Transverse colon (tissue), 4 donors: ENCODE measurements around the gene ZMIZ1. TPM values are rescaled to one million over a fixed set of nuclear protein-coding genes. Genes with fewer than 3 reads are reported as not detected.
A peak's percentile ranks its signal among the peaks of the same experiment; 100 is the strongest.

ENCODE experiments used
- DNase-seq: peaks from one replicate; pipeline ENCODE4 v3.0.0-alpha.2; 2019
- H3K27ac ChIP-seq, 4 donors: fragments of 200-600 bp; sonication (generic); 2 replicates each; pipeline ENCODE4 v1.5.1; 2016 to 2018; ENCODE audit warnings: inconsistent platforms in 4 of 4
- H3K27me3 ChIP-seq: fragments of 200-600 bp; sonication (generic); 2 replicates; pipeline ENCODE4 v1.5.1; 2017; ENCODE audit warnings: inconsistent platforms
- H3K36me3 ChIP-seq, 4 donors: fragments of 200-600 bp; sonication (generic); 2 replicates each; pipeline ENCODE4 v1.5.1; 2017 to 2019; ENCODE audit warnings: inconsistent platforms in 4 of 4
- H3K4me1 ChIP-seq, 4 donors: fragments of 200-600 bp; sonication (generic); 2 replicates each; pipeline ENCODE4 v1.5.1; 2017 to 2020; ENCODE audit warnings: inconsistent platforms in 4 of 4
- H3K4me3 ChIP-seq, 4 donors: fragments of 200-600 bp; sonication (generic); 1 replicate in 1 of 4; 2 replicates in 3 of 4; pipeline versions ENCODE4 v1.5.1 to v1.6.1; 2017 to 2019; ENCODE audit warnings: inconsistent platforms in 4 of 4
- H3K9me3 ChIP-seq, 2 donors: fragments of 200-600 bp; sonication (generic); 2 replicates each; pipeline ENCODE4 v1.5.1; 2017 to 2019; ENCODE audit warnings: inconsistent platforms in 2 of 2
- CTCF ChIP-seq, 5 experiments: fragments of 200-600 bp in 3 of 5; fragments of 450-650 bp in 2 of 5; sonication (generic) in 3 of 5; IDR thresholded peaks; 1 replicate in 2 of 5; 2 replicates in 3 of 5; pipeline ENCODE4 v1.5.1; 2016 to 2017; ENCODE audit warnings: antibody characterized with exemption in 5 of 5, inconsistent platforms in 3 of 5, mild to moderate bottlenecking in 2 of 5, moderate library complexity in 1 of 5
- EP300 ChIP-seq: sonication (generic); formaldehyde crosslinking; IDR thresholded peaks from one replicate; pipeline ENCODE4 v1.6.1; 2017; ENCODE audit warnings: antibody characterized with exemption, low read depth
- POLR2A ChIP-seq: fragments of 450-650 bp; IDR thresholded peaks from one replicate; pipeline ENCODE4 v1.6.1; 2016; ENCODE audit warnings: antibody characterized with exemption, mild to moderate bottlenecking, moderate library complexity
- POLR2AphosphoS5 ChIP-seq, 3 donors: sonication (generic); formaldehyde crosslinking; IDR thresholded peaks; one replicate each; pipeline ENCODE4 v1.6.1; 2016; ENCODE audit warnings: antibody characterized with exemption in 3 of 3
- whole genome bisulfite sequencing, 2 donors: methylation state at CpG; one replicate each; pipeline ENCODE4 v1.1.5; 2018; ENCODE audit warnings: low coverage in 1 of 2; 5-methylcytosine and 5-hydroxymethylcytosine counted together
- in situ Hi-C, 4 donors: fragments of 200-750 bp; cut with MboI; loops; one replicate each; pipeline versions ENCODE4 v1.15.0 to v1.15.1; 2017; ENCODE audit warnings: low sequenced_read_pairs in 3 of 4, low pct_ligation_motif_present in 1 of 4, low pct_unique_long_range_greater_than_20kb in 1 of 4
- intact Hi-C: fragments of 100-400 bp; cut with DNase I; formaldehyde crosslinking; loops from one replicate; pipeline ENCODE4 v1.15.1; 2023; ENCODE audit warnings: low total_unique reads
- total RNA-seq, 4 donors: library from RNA; depleted of rRNA; stranded (reverse); fragments of >200 nt; gene quantifications; one replicate each; pipeline ENCODE4 v1.1.0, GENCODE V29; 2016

ZMIZ1 gene
- total RNA-seq, 4 donors from 2014 or later: 32.0 to 108 (median 63.0) TPM

- H3K4me1 ChIP-seq: peaks cover 36 to 71% (median 60%) of the 10 kb centered on the region in 4 donors
- DNase-seq: no peak
- H3K27me3 ChIP-seq: no peaks in the 10 kb centered on the region
- 65 to 69% methylated on average over 3 to 7 of the region's 7 CpGs for WGBS, 2 donors
- peak overlapping the region; percentile 54 to 85 (median 66) for H3K27ac ChIP-seq
- H3K4me3 ChIP-seq: no peak overlapping the region
- intact Hi-C loops (loop anchor here (5.0 kb wide), 1 partner anchor 119 kb away; the partner anchor contains the start of gene ZMIZ1), in situ Hi-C loops (loop anchor here in 3 of 4 donors (25.0 kb wide), 3 partner anchors 249 to 1149 kb away; partner anchors contain the start of genes POLR3A (in 2 of the 3) and RPS24 (in 2 of the 3))
- no peaks in the 10 kb centered on the region for H3K9me3 ChIP-seq
- no peak for TF ChIP-seq POLR2A
- TF ChIP-seq POLR2AphosphoS5 (IDR thresholded peaks at IDR 0.05): no peak
- TF ChIP-seq CTCF (IDR thresholded peaks at IDR 0.05): no peak
- no peak for TF ChIP-seq EP300
- no peaks in the 10 kb centered on the region for H3K36me3 ChIP-seq
Observed at GRCh38 chr10:79186486-79187120, 117.8 kb downstream of the ZMIZ1 start.

- Histone ChIP-seq H3K27me3 (no peaks in the 10 kb centered on the region), H3K9me3 (no peaks in the 10 kb centered on the region), H3K36me3 (no peaks in the 10 kb centered on the region), H3K27ac (peak overlapping the region; percentile 0 to 85 (median 66)), H3K4me3 (no peak overlapping the region), H3K4me1 (peaks cover 40 to 63% (median 57%) of the 10 kb centered on the region in 4 donors)
- in situ Hi-C loops (loop anchor here in 3 of 4 donors (25.0 kb wide), 3 partner anchors 250 to 1150 kb away; partner anchors contain the start of genes POLR3A (in 2 of the 3) and RPS24 (in 2 of the 3)), intact Hi-C loops (loop anchor here (5.0 kb wide), 1 partner anchor 120 kb away; the partner anchor contains the start of gene ZMIZ1)
- WGBS, 2 donors: 75 to 83% methylated on average over 1 to 15 of the region's 15 CpGs
- no peak for TF ChIP-seq EP300
- TF ChIP-seq POLR2A: no peak
- TF ChIP-seq POLR2AphosphoS5 (IDR thresholded peaks at IDR 0.05): no peak
- no peak for TF ChIP-seq CTCF (IDR thresholded peaks at IDR 0.05)
- no peak for DNase-seq
Observed at GRCh38 chr10:79187121-79187940, 118.6 kb downstream of the ZMIZ1 start.

- WGBS, 2 donors: 57 to 65% methylated on average over 1 to 14 of the region's 14 CpGs
- no peak overlapping the region for H3K4me3 ChIP-seq
- H3K27me3 ChIP-seq: no peaks in the 10 kb centered on the region
- TF ChIP-seq EP300 (no peak), POLR2AphosphoS5 (IDR thresholded peaks at IDR 0.05) (peak in 1 of 3 donors; percentile 12), CTCF (IDR thresholded peaks at IDR 0.05) (no peak)
- intact Hi-C loops: loop anchor here (5.0 kb wide), 1 partner anchor 121 kb away; the partner anchor contains the start of gene ZMIZ1
- peak overlapping the region in 3 of 4 donors; percentile 0 to 41 (median 8) for H3K27ac ChIP-seq
- peaks cover 32 to 57% (median 49%) of the 10 kb centered on the region in 4 donors for H3K4me1 ChIP-seq
- H3K9me3 ChIP-seq: no peaks in the 10 kb centered on the region
- no peaks in the 10 kb centered on the region for H3K36me3 ChIP-seq
- in situ Hi-C loops: loop anchor here in 3 of 4 donors (25.0 kb wide), 3 partner anchors 251 to 1151 kb away; partner anchors contain the start of genes POLR3A (in 2 of the 3) and RPS24 (in 2 of the 3)
- peak; percentile 41 for DNase-seq
Observed at GRCh38 chr10:79188154-79188965, 119.6 kb downstream of the ZMIZ1 start.
